ENCODE results near the gene TGFBR2. TPM values are rescaled to one million over a fixed set of nuclear protein-coding genes. Genes with fewer than 3 reads are reported as not detected.
A peak's percentile ranks its signal among the peaks of the same experiment; 100 is the strongest.

The TGFBR2 gene
- total RNA-seq, 2 donors from 2014 or later, result 58.4 to 74.5 TPM

DNA sequence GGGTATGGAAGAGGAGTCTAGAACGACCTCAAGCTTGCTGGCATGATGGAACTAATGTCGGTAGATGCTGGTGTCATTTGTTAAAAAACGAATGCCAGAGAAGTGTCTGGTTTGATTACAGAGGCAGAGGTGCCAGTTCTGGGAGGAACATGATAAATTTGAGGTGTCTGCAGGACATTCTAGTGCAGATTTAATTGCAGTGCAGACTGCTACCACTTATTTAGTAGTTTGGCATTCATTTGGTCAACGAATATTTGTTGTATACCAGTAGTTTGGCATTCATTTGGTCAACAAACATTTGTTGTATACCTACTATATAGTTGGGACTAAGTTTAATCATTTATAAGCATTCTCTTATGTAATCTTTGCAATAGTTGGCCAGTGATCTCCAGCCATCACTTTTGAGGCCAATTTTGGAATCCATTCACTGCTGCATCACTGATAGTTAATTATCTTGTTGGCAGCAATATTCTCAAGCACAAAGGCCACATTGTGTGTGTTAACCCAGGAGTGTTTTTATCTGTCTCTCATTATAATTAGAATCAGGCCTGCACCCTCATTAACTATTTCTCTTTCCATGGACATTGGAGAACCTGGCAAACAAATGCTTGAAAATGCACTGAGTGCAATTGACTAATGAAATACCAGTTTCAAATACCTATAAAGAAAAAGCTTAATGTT lies 19.5 kb upstream of the TGFBR2 start:
- Mint-ChIP-seq H3K27me3 (no peaks in the 10 kb centered on the region), H3K27ac (no peak overlapping the region), H3K4me3 (no peak overlapping the region), H3K4me1 (no peaks in the 10 kb centered on the region), H3K36me3 (ENCODE audit: low read depth) (no peaks in the 10 kb centered on the region)
- no peak for DNase-seq
- no peaks in the 10 kb centered on the region for H3K9me3 ChIP-seq (ENCODE audit: control insufficient read depth, low read length, poor library complexity, severe bottlenecking)
- no peak for ATAC-seq

GRCh38 chr3:30587904-30588303 lies 18.5 kb upstream of the TGFBR2 start:
- ATAC-seq, result no peak
- no peaks in the 10 kb centered on the region for H3K36me3 Mint-ChIP-seq (ENCODE audit: low read depth)
- no peak for DNase-seq
- H3K4me3 Mint-ChIP-seq, result no peak overlapping the region
- H3K27ac Mint-ChIP-seq, result no peak overlapping the region
- no peaks in the 10 kb centered on the region for H3K4me1 Mint-ChIP-seq
- no peaks in the 10 kb centered on the region for H3K9me3 ChIP-seq (ENCODE audit: control insufficient read depth, low read length, poor library complexity, severe bottlenecking)
- no peaks in the 10 kb centered on the region for H3K27me3 Mint-ChIP-seq

DNA sequence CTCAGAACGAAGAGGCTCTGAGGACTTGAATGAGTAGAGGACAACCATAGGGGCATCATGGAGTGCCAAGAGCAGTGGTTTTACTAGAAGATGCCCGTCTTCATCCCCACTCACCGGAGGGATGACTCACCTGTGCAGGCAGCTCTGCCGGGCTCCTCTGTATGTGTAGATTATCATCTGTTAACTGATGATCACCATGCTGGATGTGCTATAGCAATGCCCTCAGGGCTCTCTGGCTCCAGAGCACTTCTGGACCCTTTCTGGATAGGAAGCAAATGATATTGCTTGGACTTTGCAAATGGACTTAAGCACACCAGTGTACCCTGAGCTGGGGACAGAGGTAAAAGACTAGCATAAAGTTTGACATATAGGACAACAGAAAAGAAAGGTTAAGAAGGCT lies 10.2 kb upstream of the TGFBR2 start:
- H3K9me3 ChIP-seq (ENCODE audit: control insufficient read depth, low read length, poor library complexity, severe bottlenecking), result no peaks in the 10 kb centered on the region
- Mint-ChIP-seq H3K36me3 (ENCODE audit: low read depth) (no peaks in the 10 kb centered on the region), H3K27me3 (no peaks in the 10 kb centered on the region), H3K4me3 (no peak overlapping the region), H3K4me1 (peaks cover 6% of the 10 kb centered on the region), H3K27ac (no peak overlapping the region)
- DNase-seq (no peak), ATAC-seq (no peak)

DNA sequence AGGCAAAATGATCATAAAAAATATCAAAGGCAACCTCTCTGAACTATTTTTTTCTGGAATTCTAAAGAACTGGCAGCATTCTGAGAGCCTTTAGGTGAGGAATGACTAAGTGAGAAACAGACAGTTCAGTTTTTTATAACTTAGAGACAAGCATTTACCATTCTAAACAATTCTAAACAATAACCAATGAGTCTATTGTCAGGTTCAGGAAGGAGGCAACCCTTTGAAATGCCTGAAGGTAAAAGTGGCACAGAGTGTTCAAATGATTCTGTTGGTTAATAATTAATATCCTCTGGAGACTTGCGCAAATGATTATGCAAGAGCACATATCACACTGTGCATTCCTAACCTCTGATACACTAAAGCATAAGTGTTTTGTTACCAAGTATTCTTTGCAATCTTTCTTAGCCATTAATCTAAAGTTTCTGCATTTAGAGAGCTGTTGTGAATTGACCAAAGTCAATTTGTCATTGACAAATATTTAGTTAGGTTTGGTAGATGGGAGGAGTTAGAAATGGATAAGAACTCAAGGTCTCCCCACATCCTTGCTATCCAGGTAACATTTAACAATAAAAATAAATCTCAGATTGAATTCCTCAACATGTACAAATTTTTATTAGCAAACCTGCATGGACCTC lies 9.2 kb upstream of the TGFBR2 start:
- H3K27ac Mint-ChIP-seq, result no peak overlapping the region
- H3K9me3 ChIP-seq (ENCODE audit: control insufficient read depth, low read length, poor library complexity, severe bottlenecking), result no peaks in the 10 kb centered on the region
- no peak for DNase-seq
- H3K27me3 Mint-ChIP-seq, result no peaks in the 10 kb centered on the region
- H3K4me1 Mint-ChIP-seq, result peaks cover 6% of the 10 kb centered on the region
- ATAC-seq, result no peak
- no peaks in the 10 kb centered on the region for H3K36me3 Mint-ChIP-seq (ENCODE audit: low read depth)
- no peak overlapping the region for H3K4me3 Mint-ChIP-seq

- peaks cover 6% of the 10 kb centered on the region for H3K4me1 Mint-ChIP-seq
- ATAC-seq, result no peak
- no peaks in the 10 kb centered on the region for H3K9me3 ChIP-seq (ENCODE audit: control insufficient read depth, low read length, poor library complexity, severe bottlenecking)
- H3K36me3 Mint-ChIP-seq (ENCODE audit: low read depth), result no peaks in the 10 kb centered on the region
- no peak overlapping the region for H3K4me3 Mint-ChIP-seq
- no peaks in the 10 kb centered on the region for H3K27me3 Mint-ChIP-seq
- H3K27ac Mint-ChIP-seq, result no peak overlapping the region
- no peak for DNase-seq
Observed at GRCh38 chr3:30597769-30598134, 8.6 kb upstream of the TGFBR2 start.

DNA sequence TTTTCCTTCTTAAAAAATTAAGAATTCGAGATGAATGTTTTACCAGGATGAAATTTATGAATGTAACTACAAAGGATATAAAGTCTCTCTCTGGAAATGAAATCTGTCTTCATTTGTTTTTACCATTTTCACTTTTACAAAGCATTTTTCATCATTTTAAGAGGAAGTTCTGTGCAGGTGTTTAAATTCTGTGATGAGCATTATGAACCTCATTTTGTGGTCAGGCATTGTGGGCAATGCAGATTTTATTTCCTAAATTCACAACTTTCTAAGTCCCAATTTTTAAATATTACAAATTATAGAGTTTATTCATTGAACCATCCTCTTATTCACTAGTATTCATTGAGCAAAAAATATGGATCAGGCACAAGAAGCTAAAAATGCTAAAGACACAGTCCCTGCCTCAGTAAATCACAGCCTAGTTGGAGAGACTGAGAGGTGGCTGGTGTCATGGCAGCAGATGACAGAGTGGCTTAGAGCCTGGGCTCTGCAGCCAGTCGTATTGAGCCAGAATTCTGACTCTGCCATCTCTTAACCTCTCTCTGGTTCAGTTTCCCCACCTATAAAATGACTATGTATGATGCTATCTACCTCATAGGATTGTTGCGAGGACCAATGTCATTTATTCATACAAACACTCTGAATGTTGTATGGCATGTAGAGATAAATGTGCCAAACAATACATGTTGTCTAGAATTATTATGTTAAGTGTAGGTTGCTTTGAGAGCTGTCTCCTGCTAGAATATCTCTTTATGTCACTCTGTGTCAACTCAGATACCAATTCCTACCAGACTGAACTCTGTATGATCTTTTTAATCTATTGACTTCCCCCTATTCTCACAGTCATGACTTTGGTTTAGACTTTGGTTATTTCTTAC lies 7.5 kb upstream of the TGFBR2 start:
- Mint-ChIP-seq H3K27me3 (no peaks in the 10 kb centered on the region), H3K27ac (peak overlapping the region; percentile 54), H3K4me3 (no peak overlapping the region), H3K36me3 (ENCODE audit: low read depth) (no peaks in the 10 kb centered on the region), H3K4me1 (peaks cover 7% of the 10 kb centered on the region)
- ATAC-seq (no peak), DNase-seq (no peak)
- H3K9me3 ChIP-seq (ENCODE audit: control insufficient read depth, low read length, poor library complexity, severe bottlenecking), result no peaks in the 10 kb centered on the region

GRCh38 chr3:30600572-30600971 lies 5.8 kb upstream of the TGFBR2 start:
- H3K4me1 Mint-ChIP-seq, result peaks cover 23% of the 10 kb centered on the region
- no peak overlapping the region for H3K4me3 Mint-ChIP-seq
- H3K36me3 Mint-ChIP-seq (ENCODE audit: low read depth), result no peaks in the 10 kb centered on the region
- no peaks in the 10 kb centered on the region for H3K9me3 ChIP-seq (ENCODE audit: control insufficient read depth, low read length, poor library complexity, severe bottlenecking)
- no peak for DNase-seq
- H3K27ac Mint-ChIP-seq, result no peak overlapping the region
- no peaks in the 10 kb centered on the region for H3K27me3 Mint-ChIP-seq
- no peak for ATAC-seq

DNA sequence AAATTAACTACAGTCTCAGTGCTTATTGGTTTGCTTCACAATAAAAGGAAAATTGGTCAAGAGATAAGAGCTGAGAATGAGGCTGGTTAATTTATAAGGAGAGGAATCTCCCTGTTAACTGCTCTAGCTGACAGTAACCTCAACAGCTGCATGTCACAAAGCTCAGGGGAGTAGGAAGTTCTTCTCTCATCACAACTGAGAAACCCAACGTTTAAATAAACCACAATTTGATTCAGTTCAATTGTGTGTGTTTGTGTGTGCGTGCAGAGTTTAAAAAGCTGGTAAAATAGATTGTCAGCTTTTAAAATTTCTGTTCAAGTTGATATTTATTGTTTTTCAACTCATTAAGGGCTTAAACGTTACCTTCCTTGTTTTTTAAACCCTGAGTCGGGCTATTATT lies 3.5 kb upstream of the TGFBR2 start:
- peaks cover 31% of the 10 kb centered on the region for H3K4me1 Mint-ChIP-seq
- H3K9me3 ChIP-seq (ENCODE audit: control insufficient read depth, low read length, poor library complexity, severe bottlenecking), result no peaks in the 10 kb centered on the region
- ATAC-seq (peak; percentile 26), DNase-seq (no peak)
- no peaks in the 10 kb centered on the region for H3K36me3 Mint-ChIP-seq (ENCODE audit: low read depth)
- no peak overlapping the region for H3K4me3 Mint-ChIP-seq
- no peaks in the 10 kb centered on the region for H3K27me3 Mint-ChIP-seq
- peak overlapping the region; percentile 99 for H3K27ac Mint-ChIP-seq

GRCh38 chr3:30604093-30604492 lies 2.3 kb upstream of the TGFBR2 start:
- no peaks in the 10 kb centered on the region for H3K36me3 Mint-ChIP-seq (ENCODE audit: low read depth)

DNA sequence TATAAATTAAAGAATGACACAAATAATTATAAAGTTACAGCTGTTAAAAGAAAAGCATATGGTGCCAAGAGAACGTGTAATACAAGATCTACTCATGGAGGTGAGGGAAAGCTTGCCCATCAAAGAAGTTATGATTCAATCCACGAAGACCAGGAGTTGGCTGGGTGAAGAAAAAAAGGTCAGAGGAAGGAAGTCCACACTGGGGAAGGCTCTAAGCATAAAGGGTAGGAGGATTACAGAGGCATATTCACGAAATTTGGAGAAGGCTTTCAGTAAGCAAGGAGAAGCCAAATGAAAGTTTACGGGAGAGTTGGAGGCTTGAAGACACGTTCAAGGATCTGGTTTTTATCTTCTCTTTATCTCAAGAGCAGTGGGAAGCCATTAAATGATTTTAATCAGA lies 1.8 kb upstream of the TGFBR2 start:
- Mint-ChIP-seq H3K27ac (peak overlapping the region; percentile 99), H3K4me1 (peaks cover 33% of the 10 kb centered on the region), H3K4me3 (peak overlapping the region; percentile 96), H3K36me3 (ENCODE audit: low read depth) (no peaks in the 10 kb centered on the region), H3K27me3 (no peaks in the 10 kb centered on the region)
- no peaks in the 10 kb centered on the region for H3K9me3 ChIP-seq (ENCODE audit: control insufficient read depth, low read length, poor library complexity, severe bottlenecking)
- DNase-seq (no peak), ATAC-seq (no peak)

More at GRCh38 chr3:30604093-30604492, 2.3 kb upstream of the TGFBR2 start:
- peaks cover 34% of the 10 kb centered on the region for H3K4me1 Mint-ChIP-seq
- H3K4me3 Mint-ChIP-seq, result peak overlapping the region; percentile 45
- no peak for ATAC-seq
- H3K27ac Mint-ChIP-seq, result peak overlapping the region; percentile 99
- DNase-seq, result no peak
- H3K27me3 Mint-ChIP-seq, result no peaks in the 10 kb centered on the region
- H3K9me3 ChIP-seq (ENCODE audit: control insufficient read depth, low read length, poor library complexity, severe bottlenecking), result no peaks in the 10 kb centered on the region

DNA sequence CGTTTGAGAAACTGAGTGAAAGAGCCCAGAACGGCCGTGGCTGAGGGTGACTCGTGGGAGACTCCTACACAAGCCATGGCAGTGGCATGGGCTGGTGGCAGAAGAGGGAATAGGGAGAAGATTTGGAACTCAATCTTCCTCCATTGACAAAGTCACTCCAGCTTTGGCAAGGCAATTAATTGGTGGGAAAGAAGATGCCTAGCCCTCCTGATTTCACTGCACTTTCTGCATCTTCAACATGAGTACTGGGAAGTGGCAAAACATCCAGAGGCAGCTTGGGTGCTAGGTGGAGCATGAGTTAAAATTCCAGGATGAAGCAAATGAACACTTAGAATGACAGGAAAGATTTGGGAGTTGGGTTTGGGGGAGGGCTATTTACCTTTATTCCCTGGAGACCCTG lies 1.4 kb upstream of the TGFBR2 start:
- H3K4me3 Mint-ChIP-seq, result peak overlapping the region; percentile 96
- ATAC-seq, result no peak

DNA sequence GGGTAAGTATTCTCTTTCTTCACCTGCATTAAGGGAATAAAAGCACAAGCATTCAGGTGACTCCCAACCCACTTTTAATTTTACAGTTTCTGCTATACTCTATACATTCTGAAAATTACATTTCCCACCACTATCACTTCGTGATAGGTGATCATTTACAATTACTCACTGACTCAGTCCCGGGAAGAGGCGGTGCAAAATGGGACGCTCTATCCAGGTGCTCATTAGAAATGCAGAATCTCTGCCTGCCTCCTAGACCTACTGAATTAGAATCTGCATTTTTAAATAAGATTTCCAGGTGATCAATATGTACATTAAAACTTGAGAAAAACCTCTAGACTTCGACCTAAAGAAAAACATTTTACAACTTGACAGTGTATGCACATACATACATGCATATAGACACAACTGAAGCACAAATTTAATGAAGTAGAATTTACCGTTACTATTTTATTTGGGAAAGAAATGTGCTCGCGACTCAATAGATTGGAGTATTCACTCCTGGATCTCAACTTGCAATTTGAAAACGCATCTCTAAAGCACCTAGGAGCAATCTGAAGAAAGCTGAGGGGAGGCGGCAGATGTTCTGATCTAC lies 598 bp upstream of the TGFBR2 start:
- H3K9me3 ChIP-seq (ENCODE audit: control insufficient read depth, low read length, poor library complexity, severe bottlenecking), result no peaks in the 10 kb centered on the region
- Mint-ChIP-seq H3K36me3 (ENCODE audit: low read depth) (no peaks in the 10 kb centered on the region), H3K4me3 (peak overlapping the region; percentile 96), H3K4me1 (peaks cover 43% of the 10 kb centered on the region), H3K27me3 (no peaks in the 10 kb centered on the region), H3K27ac (peak overlapping the region; percentile 99)
- no peak for ATAC-seq
- DNase-seq, result no peak

More for the DNA sequence above, 1.4 kb upstream of the TGFBR2 start:
- H3K9me3 ChIP-seq (ENCODE audit: control insufficient read depth, low read length, poor library complexity, severe bottlenecking), result no peaks in the 10 kb centered on the region
- Mint-ChIP-seq H3K36me3 (ENCODE audit: low read depth) (no peaks in the 10 kb centered on the region), H3K27me3 (no peaks in the 10 kb centered on the region), H3K4me1 (peaks cover 37% of the 10 kb centered on the region), H3K27ac (peak overlapping the region; percentile 99)
- DNase-seq, result no peak

Data from T-helper 17 cell (primary cell).